Coronary artery (tissue), 2 donors: ENCODE data around the gene BACE1.

ENCODE experiments used
- DNase-seq: peaks from one replicate; pipeline ENCODE4 v3.0.0-alpha.2; 2017; ENCODE audit warnings: low spot score
- H3K27ac ChIP-seq, 2 donors: fragments of 200-600 bp; sonication (generic); one replicate each; pipeline ENCODE4 v1.5.1; 2016 to 2019
- H3K4me3 ChIP-seq: fragments of 200-600 bp; sonication (generic); 2 replicates; pipeline ENCODE4 v1.5.1; 2016; ENCODE audit warnings: mild to moderate bottlenecking, moderate library complexity
- CTCF ChIP-seq: fragments of 200-600 bp; sonication (generic); IDR thresholded peaks from one replicate; pipeline ENCODE4 v1.5.1; 2019; ENCODE audit warnings: antibody characterized with exemption

BACE1 gene

GRCh38 chr11:117298195-117298594 lies 17.9 kb downstream of the BACE1 start:
- no peak for DNase-seq
- Histone ChIP-seq H3K4me3 (no peak overlapping the region), H3K27ac (no peak overlapping the region)
- no peak for TF ChIP-seq CTCF

GRCh38 chr11:117296881-117297280 lies 19.2 kb downstream of the BACE1 start:
- no peak for TF ChIP-seq CTCF
- Histone ChIP-seq H3K4me3 (no peak overlapping the region), H3K27ac (no peak overlapping the region)
- DNase-seq = no peak

DNA sequence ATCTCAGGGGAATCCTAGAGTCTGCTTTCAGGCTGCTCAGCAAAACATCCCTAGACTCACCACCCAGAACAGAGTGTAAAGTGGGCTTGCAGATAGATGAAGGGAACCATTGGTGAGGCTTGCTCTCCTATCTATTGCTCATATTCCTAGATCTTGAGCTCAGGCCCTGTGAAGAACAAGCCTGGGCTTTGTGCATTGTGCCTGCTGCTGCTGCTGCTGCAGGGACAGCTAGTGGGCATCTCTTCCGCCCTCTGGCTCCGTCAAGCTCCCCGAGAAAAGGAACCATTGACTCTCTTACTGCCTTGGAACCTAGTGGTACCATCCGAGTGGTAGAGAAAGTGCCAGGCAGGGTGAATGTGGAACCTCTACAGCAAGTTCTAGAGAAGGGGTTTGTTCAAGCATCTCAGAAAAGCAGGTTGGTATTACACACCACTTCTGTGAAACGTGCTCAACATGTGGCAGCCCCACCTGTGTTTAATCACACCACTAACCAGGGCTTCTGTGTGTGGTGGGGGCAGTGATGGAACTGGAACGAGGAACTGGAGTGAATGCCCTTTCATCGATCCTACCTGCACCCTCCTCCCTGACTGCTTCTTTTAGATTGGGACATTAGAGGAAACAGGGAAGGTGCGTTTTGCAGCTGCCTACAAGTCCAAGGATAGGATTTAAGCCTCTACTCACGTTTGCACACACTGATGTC lies 20.5 kb downstream of the BACE1 start:
- no peak overlapping the region for H3K27ac ChIP-seq
- no peak overlapping the region for H3K4me3 ChIP-seq
- no peak for TF ChIP-seq CTCF
- no peak for DNase-seq

DNA sequence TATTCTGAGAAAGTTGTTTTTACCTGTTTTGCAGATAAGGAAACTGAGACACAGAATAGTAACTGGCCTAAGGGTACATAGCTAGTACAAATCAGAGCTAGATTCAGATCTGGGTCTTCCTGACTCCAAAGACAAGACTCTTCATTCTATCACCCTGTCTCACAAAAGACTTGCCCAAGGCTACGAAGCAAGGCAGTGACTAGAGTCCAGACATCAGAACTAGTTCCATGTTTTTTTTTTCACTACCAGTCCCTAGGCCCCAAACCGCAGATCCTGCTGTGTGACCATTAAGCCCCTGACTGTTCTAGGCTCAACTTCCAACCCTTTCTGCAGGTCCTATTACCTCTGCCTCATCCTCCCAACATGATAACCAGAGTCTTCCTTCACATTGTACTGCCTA lies 23.4 kb downstream of the BACE1 start:
- Histone ChIP-seq H3K4me3 (no peak overlapping the region), H3K27ac (no peak overlapping the region)
- DNase-seq = no peak
- TF ChIP-seq CTCF = no peak

GRCh38 chr11:117290809-117291396 lies 25.2 kb downstream of the BACE1 start, which contains the start of gene BACE1-AS:
BACE1-AS (plus strand) TSS chr11:117291346.
- no peak within 1 kb of the TSS for H3K27ac ChIP-seq
- TF ChIP-seq CTCF = no peak
- H3K4me3 ChIP-seq = no peak within 1 kb of the TSS
- DNase-seq = no peak

DNA sequence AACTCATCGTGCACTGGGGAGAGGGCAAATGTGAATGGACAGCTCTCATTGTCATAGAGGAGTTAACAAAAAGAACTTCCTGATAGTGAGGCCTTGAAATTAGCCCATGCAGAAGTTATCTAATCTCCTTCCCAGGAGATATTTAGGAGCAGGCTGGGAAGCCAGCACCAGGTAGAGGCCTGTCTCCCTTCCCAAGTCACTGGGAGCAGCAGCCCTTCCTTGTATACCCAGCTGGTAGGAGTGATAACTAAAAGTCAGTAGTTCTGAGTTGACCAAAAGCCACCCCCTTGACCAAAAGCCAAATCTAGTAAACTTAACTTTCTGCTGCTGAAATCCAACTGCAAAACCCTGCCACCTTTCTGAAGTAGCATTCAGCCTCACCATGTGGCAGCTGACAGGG lies 26.3 kb downstream of the BACE1 start:
- no peak for DNase-seq
- no peak for TF ChIP-seq CTCF
- H3K4me3 ChIP-seq = no peak overlapping the region
- no peak overlapping the region for H3K27ac ChIP-seq

DNA sequence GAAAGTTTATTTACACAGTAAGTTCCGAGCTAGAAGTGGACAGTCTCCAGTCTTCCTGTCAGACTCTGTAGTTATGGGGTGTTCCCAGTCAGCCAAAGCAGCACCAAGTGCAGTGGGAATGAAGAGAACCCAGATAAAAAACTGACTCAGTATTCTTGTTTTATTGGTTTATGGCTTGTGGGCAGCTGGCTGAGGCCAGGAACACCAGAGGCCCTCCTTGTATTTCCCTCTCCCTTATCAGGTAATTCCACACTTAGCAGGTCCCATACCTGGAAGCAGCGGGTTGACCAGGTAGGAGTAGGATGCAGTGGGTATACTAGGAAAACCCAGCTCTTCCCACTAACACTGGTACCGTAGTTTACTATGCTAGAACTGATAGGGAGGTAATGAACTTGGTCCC lies 28.4 kb downstream of the BACE1 start:
- TF ChIP-seq CTCF = no peak
- Histone ChIP-seq H3K27ac (no peak overlapping the region), H3K4me3 (no peak overlapping the region)
- DNase-seq = no peak
